ENCODE measurements around the gene ERN1. TPM values are rescaled to one million over a fixed set of nuclear protein-coding genes. Genes with fewer than 3 reads are reported as not detected.

The ERN1 gene
- total and polyA plus RNA-seq, 5 donors = 3.3 to 11.4 (median 9.2) TPM

DNA sequence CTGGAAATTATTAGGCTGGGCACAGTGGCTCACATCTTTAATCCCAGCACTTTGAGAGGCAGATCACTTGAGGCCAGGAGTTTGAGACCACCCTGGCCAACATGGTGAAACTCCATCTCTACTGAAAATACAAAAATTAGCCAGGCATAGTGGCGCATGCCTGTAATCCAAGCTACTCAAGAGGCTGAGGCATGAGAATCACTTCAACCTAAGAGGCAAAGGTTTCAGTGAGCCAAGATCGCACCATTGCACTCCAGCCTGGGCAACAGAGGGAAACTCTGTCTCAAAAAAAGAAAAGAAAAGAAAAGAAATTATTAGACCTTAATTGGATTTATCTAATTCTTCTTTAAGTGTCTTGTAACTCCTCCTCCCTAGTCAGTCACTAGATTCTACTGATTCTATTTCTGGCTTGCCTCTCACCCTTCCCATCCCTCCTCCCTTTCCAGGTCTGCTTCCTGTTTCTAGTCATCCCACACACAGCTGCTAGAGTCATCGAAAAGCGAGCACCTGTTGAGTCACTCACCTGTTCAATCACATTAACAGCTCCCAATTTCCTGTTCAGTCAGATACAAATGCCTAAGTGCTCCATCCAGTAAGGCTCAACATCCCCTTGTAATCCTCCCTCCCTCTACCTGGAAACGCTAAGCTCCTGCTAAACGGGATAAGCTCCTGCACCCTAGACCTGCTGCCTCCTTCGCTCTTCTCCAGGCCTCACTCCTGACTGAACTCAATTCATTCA, 34.6 kb downstream of the ERN1 start:
- WGBS = 79% methylated on average over 7 of the region's 7 CpGs
- Histone ChIP-seq H3K9me3 (ENCODE audit: control insufficient read depth, low read length) (no peaks in the 10 kb centered on the region), H3K4me1 (ENCODE audit: control insufficient read depth, insufficient read depth, low read length) (peaks cover 2% of the 10 kb centered on the region), H3K27ac (ENCODE audit: low read length) (no peak overlapping the region), H3K4me3 (ENCODE audit: low read length) (no peak overlapping the region), H3K27me3 (ENCODE audit: control insufficient read depth, insufficient read depth) (no peaks in the 10 kb centered on the region)
- no peak for ATAC-seq
- no peak for DNase-seq
- intact Hi-C loops (cut with DNase I) = no loop called here

DNA sequence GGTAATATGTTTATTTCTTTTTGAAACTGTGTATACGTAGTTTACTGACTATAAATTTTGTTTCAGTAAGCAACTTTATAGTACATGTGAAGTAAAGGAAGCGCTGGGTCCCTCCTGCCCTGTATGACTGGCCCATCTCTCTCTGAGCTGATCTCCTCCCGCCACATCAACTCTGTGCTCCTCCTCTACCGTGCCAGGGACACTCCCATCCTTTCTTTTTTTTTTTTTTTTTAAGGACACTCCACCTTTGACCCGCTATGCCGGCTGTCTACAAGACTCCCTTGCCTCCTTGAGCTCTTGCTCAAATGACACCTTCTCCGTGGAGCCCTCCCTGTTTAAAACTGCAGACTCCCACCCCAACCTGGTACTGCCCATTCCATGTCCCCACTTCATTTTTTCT, 35.5 kb downstream of the ERN1 start:
- Histone ChIP-seq H3K9me3 (ENCODE audit: control insufficient read depth, low read length) (no peaks in the 10 kb centered on the region), H3K27me3 (ENCODE audit: control insufficient read depth, insufficient read depth) (no peaks in the 10 kb centered on the region), H3K4me3 (ENCODE audit: low read length) (no peak overlapping the region), H3K27ac (ENCODE audit: low read length) (no peak overlapping the region), H3K4me1 (ENCODE audit: control insufficient read depth, insufficient read depth, low read length) (peaks cover 4% of the 10 kb centered on the region)
- 90% methylated on average over 7 of the region's 7 CpGs for WGBS
- intact Hi-C loops (cut with DNase I) = no loop called here
- DNase-seq (no peak), ATAC-seq (no peak)

DNA sequence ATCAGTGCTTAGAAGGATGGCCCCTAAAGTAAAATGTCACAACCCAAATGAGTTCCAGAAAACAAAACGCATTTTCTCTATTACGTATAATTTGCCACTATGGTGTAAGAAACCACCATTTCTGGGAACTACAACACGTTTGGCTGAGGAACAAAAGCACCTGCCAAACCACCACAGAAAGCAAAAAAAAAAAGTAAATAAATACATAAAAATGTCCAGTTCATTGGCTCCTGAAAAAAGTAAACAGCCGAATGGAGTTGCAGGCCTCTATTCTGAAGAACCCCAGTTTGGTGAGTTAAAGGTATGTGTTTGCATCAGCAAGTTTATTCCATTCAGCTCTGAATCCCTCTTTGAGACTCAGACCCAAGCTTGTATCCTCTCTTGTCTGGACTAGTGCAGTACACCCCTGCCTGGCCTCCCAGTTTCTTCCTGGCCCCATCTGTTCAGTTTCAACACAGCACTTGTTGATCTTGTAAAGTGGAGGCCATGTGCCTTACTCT, 36.9 kb downstream of the ERN1 start:
- Histone ChIP-seq H3K9me3 (ENCODE audit: control insufficient read depth, low read length) (no peaks in the 10 kb centered on the region), H3K4me1 (ENCODE audit: control insufficient read depth, insufficient read depth, low read length) (peaks cover 4% of the 10 kb centered on the region), H3K4me3 (ENCODE audit: low read length) (no peak overlapping the region), H3K27ac (ENCODE audit: low read length) (no peak overlapping the region), H3K27me3 (ENCODE audit: control insufficient read depth, insufficient read depth) (no peaks in the 10 kb centered on the region)
- intact Hi-C loops (cut with DNase I) = no loop called here
- DNase-seq (no peak), ATAC-seq (no peak)
- WGBS = 95% methylated on average over 4 of the region's 4 CpGs

- H3K4me3 ChIP-seq (ENCODE audit: low read length) = no peak overlapping the region
- ATAC-seq (no peak), DNase-seq (no peak)
- no peaks in the 10 kb centered on the region for H3K27me3 ChIP-seq (ENCODE audit: control insufficient read depth, insufficient read depth)
- WGBS = 82% methylated on average over 2 of the region's 2 CpGs
- intact Hi-C loops (cut with DNase I) = no loop called here
- H3K9me3 ChIP-seq (ENCODE audit: control insufficient read depth, low read length) = no peaks in the 10 kb centered on the region
- H3K27ac ChIP-seq (ENCODE audit: low read length) = no peak overlapping the region
- H3K4me1 ChIP-seq (ENCODE audit: control insufficient read depth, insufficient read depth, low read length) = peaks cover 6% of the 10 kb centered on the region
These were observed 37.8 kb downstream of the ERN1 start for GRCh38 chr17:64092113-64092512.

GRCh38 chr17:64091571-64091970, 38.4 kb downstream of the ERN1 start:
- no peak for ATAC-seq
- WGBS = 95% methylated on average over 6 of the region's 6 CpGs
- Histone ChIP-seq H3K9me3 (ENCODE audit: control insufficient read depth, low read length) (no peaks in the 10 kb centered on the region), H3K27ac (ENCODE audit: low read length) (no peak overlapping the region), H3K4me1 (ENCODE audit: control insufficient read depth, insufficient read depth, low read length) (peaks cover 6% of the 10 kb centered on the region), H3K4me3 (ENCODE audit: low read length) (no peak overlapping the region), H3K27me3 (ENCODE audit: control insufficient read depth, insufficient read depth) (no peaks in the 10 kb centered on the region)
- DNase-seq = no peak
- intact Hi-C loops (cut with DNase I) = no loop called here

DNA sequence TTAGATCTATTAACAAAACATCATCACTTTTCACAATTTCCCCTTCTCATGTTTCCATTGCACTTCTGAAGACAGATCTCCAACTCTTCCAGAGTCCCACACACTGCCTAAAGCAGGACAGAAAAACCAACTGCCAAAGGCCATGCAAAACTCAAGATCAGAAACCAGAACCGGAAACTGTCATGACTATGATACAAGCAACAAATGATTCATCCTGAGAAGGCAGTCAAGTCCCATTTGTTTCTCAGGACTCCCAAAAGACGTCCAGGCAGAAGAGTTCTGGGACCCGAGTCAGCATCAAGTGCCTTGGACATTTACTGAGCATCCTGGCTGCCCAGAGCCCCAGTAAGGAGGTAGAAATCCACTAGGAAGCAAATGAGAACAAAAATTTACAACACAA, 38.8 kb downstream of the ERN1 start:
- Histone ChIP-seq H3K27ac (ENCODE audit: low read length) (no peak overlapping the region), H3K4me3 (ENCODE audit: low read length) (no peak overlapping the region), H3K9me3 (ENCODE audit: control insufficient read depth, low read length) (no peaks in the 10 kb centered on the region), H3K4me1 (ENCODE audit: control insufficient read depth, insufficient read depth, low read length) (peaks cover 6% of the 10 kb centered on the region), H3K27me3 (ENCODE audit: control insufficient read depth, insufficient read depth) (no peaks in the 10 kb centered on the region)
- 79% methylated on average over 3 of the region's 3 CpGs for WGBS
- ATAC-seq = no peak
- DNase-seq = no peak
- intact Hi-C loops (cut with DNase I) = no loop called here

DNA sequence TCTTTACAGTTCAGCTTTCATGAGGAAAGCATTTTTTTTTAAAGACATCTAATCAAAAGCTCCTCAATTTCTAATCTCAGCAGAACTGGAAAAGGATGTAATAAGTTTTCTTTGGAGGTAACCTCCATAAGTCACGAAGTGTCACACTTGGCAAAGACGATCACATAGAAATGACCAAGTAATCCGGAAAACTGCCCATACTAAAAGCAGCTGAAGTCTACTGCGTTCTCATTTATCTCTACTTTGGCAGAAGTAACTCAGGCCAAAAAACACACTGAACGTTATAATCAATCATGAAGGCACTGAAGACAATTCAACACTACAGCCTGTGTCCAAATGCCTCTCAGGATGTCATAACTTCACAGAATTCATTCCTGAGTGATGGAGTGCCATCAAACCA, 39.8 kb downstream of the ERN1 start:
- Histone ChIP-seq H3K4me3 (ENCODE audit: low read length) (no peak overlapping the region), H3K27me3 (ENCODE audit: control insufficient read depth, insufficient read depth) (no peaks in the 10 kb centered on the region), H3K9me3 (ENCODE audit: control insufficient read depth, low read length) (no peaks in the 10 kb centered on the region), H3K4me1 (ENCODE audit: control insufficient read depth, insufficient read depth, low read length) (peaks cover 12% of the 10 kb centered on the region), H3K27ac (ENCODE audit: low read length) (no peak overlapping the region)
- 46% methylated on average over 5 of the region's 5 CpGs for WGBS
- DNase-seq (no peak), ATAC-seq (peak; percentile 49 to 67)
- intact Hi-C loops (cut with DNase I) = no loop called here

- H3K9me3 ChIP-seq (ENCODE audit: control insufficient read depth, low read length) = no peaks in the 10 kb centered on the region
- H3K27ac ChIP-seq (ENCODE audit: low read length) = no peak overlapping the region
- H3K27me3 ChIP-seq (ENCODE audit: control insufficient read depth, insufficient read depth) = no peaks in the 10 kb centered on the region
- ATAC-seq = no peak
- H3K4me1 ChIP-seq (ENCODE audit: control insufficient read depth, insufficient read depth, low read length) = peaks cover 12% of the 10 kb centered on the region
- DNase-seq = no peak
- 92% methylated on average over 4 of the region's 4 CpGs for WGBS
- no peak overlapping the region for H3K4me3 ChIP-seq (ENCODE audit: low read length)
- intact Hi-C loops (cut with DNase I) = no loop called here
These were observed 42.5 kb downstream of the ERN1 start for GRCh38 chr17:64087252-64088005.

- H3K4me3 ChIP-seq (ENCODE audit: low read length) = no peak overlapping the region
- no peaks in the 10 kb centered on the region for H3K9me3 ChIP-seq (ENCODE audit: control insufficient read depth, low read length)
- DNase-seq (no peak), ATAC-seq (no peak)
- intact Hi-C loops (cut with DNase I) = no loop called here
- H3K4me1 ChIP-seq (ENCODE audit: control insufficient read depth, insufficient read depth, low read length) = peaks cover 12% of the 10 kb centered on the region
- WGBS = 85% methylated on average over 2 of the region's 2 CpGs
- H3K27me3 ChIP-seq (ENCODE audit: control insufficient read depth, insufficient read depth) = no peaks in the 10 kb centered on the region
- no peak overlapping the region for H3K27ac ChIP-seq (ENCODE audit: low read length)
These were observed 44.3 kb downstream of the ERN1 start for GRCh38 chr17:64085650-64086005.

DNA sequence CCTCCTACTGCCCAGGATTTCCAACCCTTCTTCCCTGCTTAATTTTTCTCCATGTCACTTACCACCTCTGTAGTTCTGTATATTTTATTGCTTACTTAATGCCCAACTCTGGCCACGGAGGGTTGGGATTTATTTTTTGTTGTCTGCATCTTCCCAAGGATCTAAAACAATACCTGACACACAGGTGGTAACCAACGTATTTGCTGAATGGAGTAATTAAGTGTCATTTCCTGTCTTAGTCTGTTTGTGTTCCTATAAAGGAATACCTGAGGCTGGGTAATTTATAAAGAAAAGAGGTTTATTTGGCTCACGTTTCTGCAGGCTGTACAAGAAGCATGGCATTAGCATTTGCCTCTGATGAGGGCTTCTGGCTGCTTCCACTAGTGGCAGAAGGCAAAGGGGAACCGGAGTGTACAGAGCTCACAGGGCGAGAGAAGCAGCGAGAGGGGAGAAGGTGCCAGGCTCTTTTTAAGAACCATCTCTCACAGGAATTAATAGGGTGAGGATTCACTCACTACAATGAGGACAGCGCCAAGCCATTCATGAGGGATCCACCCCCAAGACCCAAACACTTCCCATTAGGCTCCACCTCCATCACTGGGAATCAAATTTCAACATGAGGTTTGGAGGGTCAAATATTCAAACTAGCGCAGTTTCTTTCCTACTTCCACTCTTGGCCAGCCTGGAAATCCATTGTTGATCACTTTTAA, 44.8 kb downstream of the ERN1 start:
- Histone ChIP-seq H3K4me1 (ENCODE audit: control insufficient read depth, insufficient read depth, low read length) (peaks cover 7% of the 10 kb centered on the region), H3K9me3 (ENCODE audit: control insufficient read depth, low read length) (no peaks in the 10 kb centered on the region), H3K4me3 (ENCODE audit: low read length) (no peak overlapping the region), H3K27ac (ENCODE audit: low read length) (no peak overlapping the region), H3K27me3 (ENCODE audit: control insufficient read depth, insufficient read depth) (no peaks in the 10 kb centered on the region)
- no peak for DNase-seq
- intact Hi-C loops (cut with DNase I) = no loop called here
- no peak for ATAC-seq
- 85% methylated on average over 8 of the region's 8 CpGs for WGBS
